Measurements from ENCODE around the gene HEATR1. TPM values are rescaled to one million over a fixed set of nuclear protein-coding genes. Genes with fewer than 3 reads are reported as not detected.

The HEATR1 gene
- total and polyA plus RNA-seq, 4 donors = 1.6 to 34.9 (median 16.4) TPM

- Histone ChIP-seq H3K27ac (ENCODE audit: low read depth in 1 of 2, low read length in 2 of 2) (no peak overlapping the region), H3K9me3 (ENCODE audit: control insufficient read depth, low read length) (no peaks in the 10 kb centered on the region), H3K27me3 (ENCODE audit: control insufficient read depth in 1 of 2, insufficient read depth in 2 of 2, low read length in 1 of 2) (no peaks in the 10 kb centered on the region), H3K4me3 (ENCODE audit: low read length in 2 of 2) (peak overlapping the region; percentile 61 to 86), H3K36me3 (ENCODE audit: control insufficient read depth in 1 of 2, insufficient read depth in 2 of 2, low read length in 1 of 2) (peaks cover 0 to 3% of the 10 kb centered on the region in 2 donors), H3K4me1 (ENCODE audit: control insufficient read depth in 1 of 2, insufficient read depth in 2 of 2, low read length in 2 of 2) (no peaks in the 10 kb centered on the region)
- ATAC-seq (ENCODE audit: low FRiP score) = no peak
- WGBS, 2 donors = 5 to 7% methylated on average over 3 of the region's 3 CpGs
- no peak for DNase-seq
- intact Hi-C loops (cut with DNase I) = no loop called here
These were observed 79.5 kb downstream of the HEATR1 start for GRCh38 chr1:236524895-236525184.

- 0% methylated on average over 32 of the region's 32 CpGs for WGBS, 2 donors
- peak overlapping the region; percentile 1 to 85 for H3K27ac ChIP-seq (ENCODE audit: low read depth in 1 of 2, low read length in 2 of 2)
- DNase-seq = peak; percentile 65 to 78
- no peaks in the 10 kb centered on the region for H3K9me3 ChIP-seq (ENCODE audit: control insufficient read depth, low read length)
- intact Hi-C loops (cut with DNase I) = no loop called here
- H3K27me3 ChIP-seq (ENCODE audit: control insufficient read depth in 1 of 2, insufficient read depth in 2 of 2, low read length in 1 of 2) = no peaks in the 10 kb centered on the region
- peak; percentile 86 for ATAC-seq (ENCODE audit: low FRiP score)
- peak overlapping the region; percentile 61 to 86 for H3K4me3 ChIP-seq (ENCODE audit: low read length in 2 of 2)
- no peaks in the 10 kb centered on the region for H3K4me1 ChIP-seq (ENCODE audit: control insufficient read depth in 1 of 2, insufficient read depth in 2 of 2, low read length in 2 of 2)
- peaks cover 0 to 3% of the 10 kb centered on the region in 2 donors for H3K36me3 ChIP-seq (ENCODE audit: control insufficient read depth in 1 of 2, insufficient read depth in 2 of 2, low read length in 1 of 2)
These were observed 80.0 kb downstream of the HEATR1 start for GRCh38 chr1:236524142-236524894.

DNA sequence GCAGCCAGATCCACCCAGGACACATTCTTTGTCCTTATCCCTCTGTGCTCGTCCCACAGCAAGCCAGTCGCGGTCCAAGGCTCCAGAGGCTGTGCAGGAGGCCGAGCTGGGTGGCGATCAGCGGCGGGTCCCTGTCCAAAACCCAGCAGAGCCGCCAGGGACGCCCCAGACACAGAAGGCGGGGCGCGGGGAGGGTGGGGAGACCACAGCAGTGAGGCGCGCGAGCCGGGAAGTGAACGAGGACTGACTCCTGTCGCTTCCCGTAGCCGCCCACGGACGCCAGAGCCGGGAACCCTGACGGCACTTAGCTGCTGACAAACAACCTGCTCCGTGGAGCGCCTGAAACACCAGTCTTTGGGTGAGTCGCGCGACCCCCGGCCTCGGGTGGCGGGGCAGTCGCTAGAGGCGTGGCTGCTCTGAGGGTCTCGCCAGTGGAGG, 80.6 kb downstream of the HEATR1 start, which contains the start of gene LGALS8:
LGALS8 (plus strand) TSS at position 279 of the 438 bp plus-strand sequence. CDS start 2,089 bp downstream, outside the sequence.
- H3K4me3 ChIP-seq (ENCODE audit: low read length in 2 of 2) = peak within 1 kb of the TSS; percentile 61 to 86
- WGBS, 2 donors = 0% methylated on average over 35 of the region's 35 CpGs
- intact Hi-C loops (cut with DNase I) = no loop called here
- peaks cover 0 to 3% of the 10 kb centered on the region in 2 donors for H3K36me3 ChIP-seq (ENCODE audit: control insufficient read depth in 1 of 2, insufficient read depth in 2 of 2, low read length in 1 of 2)
- DNase-seq (peak; percentile 95 to 97), ATAC-seq (ENCODE audit: low FRiP score) (peak; percentile 97)
- H3K4me1 ChIP-seq (ENCODE audit: control insufficient read depth in 1 of 2, insufficient read depth in 2 of 2, low read length in 2 of 2) = no peaks in the 10 kb centered on the region
- H3K9me3 ChIP-seq (ENCODE audit: control insufficient read depth, low read length) = no peaks in the 10 kb centered on the region
- H3K27ac ChIP-seq (ENCODE audit: low read depth in 1 of 2, low read length in 2 of 2) = peak within 1 kb of the TSS; percentile 1 to 85
- no peaks in the 10 kb centered on the region for H3K27me3 ChIP-seq (ENCODE audit: control insufficient read depth in 1 of 2, insufficient read depth in 2 of 2, low read length in 1 of 2)

- intact Hi-C loops (cut with DNase I) = no loop called here
- H3K36me3 ChIP-seq (ENCODE audit: control insufficient read depth in 1 of 2, insufficient read depth in 2 of 2, low read length in 1 of 2) = peaks cover 0 to 3% of the 10 kb centered on the region in 2 donors
- H3K4me1 ChIP-seq (ENCODE audit: control insufficient read depth in 1 of 2, insufficient read depth in 2 of 2, low read length in 2 of 2) = no peaks in the 10 kb centered on the region
- no peaks in the 10 kb centered on the region for H3K9me3 ChIP-seq (ENCODE audit: control insufficient read depth, low read length)
- WGBS, 2 donors = 11 to 17% methylated on average over 26 of the region's 26 CpGs
- DNase-seq (peak in 1 of 2 donors; percentile 65), ATAC-seq (ENCODE audit: low FRiP score) (peak; percentile 74)
- no peaks in the 10 kb centered on the region for H3K27me3 ChIP-seq (ENCODE audit: control insufficient read depth in 1 of 2, insufficient read depth in 2 of 2, low read length in 1 of 2)
- peak overlapping the region; percentile 61 to 86 for H3K4me3 ChIP-seq (ENCODE audit: low read length in 2 of 2)
- H3K27ac ChIP-seq (ENCODE audit: low read depth in 1 of 2, low read length in 2 of 2) = peak overlapping the region in 1 of 2 donors; percentile 74
These were observed 81.2 kb downstream of the HEATR1 start for GRCh38 chr1:236522937-236523703.

DNA sequence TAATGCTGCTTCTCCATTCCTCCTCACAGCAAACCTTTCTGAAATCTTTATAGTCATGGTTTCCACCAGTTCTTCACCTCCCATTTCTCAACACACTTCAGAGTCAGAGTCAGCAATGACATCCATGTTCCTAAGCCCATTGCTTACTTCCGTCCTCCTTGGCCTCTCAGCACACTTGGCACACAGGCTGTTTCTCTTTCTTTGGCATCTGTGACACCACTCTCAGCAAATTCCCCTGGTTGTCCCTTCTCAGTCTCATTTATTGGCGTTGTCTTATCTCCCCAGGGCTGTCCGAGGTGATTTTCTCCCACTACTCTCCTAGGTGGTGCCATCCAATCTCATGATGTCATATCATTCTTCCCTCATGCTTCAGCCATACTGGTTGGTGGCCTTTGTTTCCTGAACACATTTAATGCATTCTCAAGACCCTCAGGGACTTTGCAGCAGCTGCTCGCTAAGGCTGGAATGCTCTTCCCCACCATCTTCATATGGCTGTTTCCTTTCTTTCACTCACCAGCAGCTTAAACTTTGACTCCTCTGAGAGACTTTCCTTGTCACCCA, 83.8 kb downstream of the HEATR1 start:
- no peak for ATAC-seq (ENCODE audit: low FRiP score)
- DNase-seq = no peak
- Histone ChIP-seq H3K27ac (ENCODE audit: low read depth in 1 of 2, low read length in 2 of 2) (peak overlapping the region in 1 of 2 donors; percentile 15), H3K4me1 (ENCODE audit: control insufficient read depth in 1 of 2, insufficient read depth in 2 of 2, low read length in 2 of 2) (peaks cover 0 to 2% of the 10 kb centered on the region in 2 donors), H3K9me3 (ENCODE audit: control insufficient read depth, low read length) (no peaks in the 10 kb centered on the region), H3K36me3 (ENCODE audit: control insufficient read depth in 1 of 2, insufficient read depth in 2 of 2, low read length in 1 of 2) (no peaks in the 10 kb centered on the region), H3K4me3 (ENCODE audit: low read length in 2 of 2) (no peak overlapping the region), H3K27me3 (ENCODE audit: control insufficient read depth in 1 of 2, insufficient read depth in 2 of 2, low read length in 1 of 2) (no peaks in the 10 kb centered on the region)
- intact Hi-C loops (cut with DNase I) = no loop called here
- 47% methylated on average over 4 of the region's 4 CpGs for WGBS, 2 donors

DNA sequence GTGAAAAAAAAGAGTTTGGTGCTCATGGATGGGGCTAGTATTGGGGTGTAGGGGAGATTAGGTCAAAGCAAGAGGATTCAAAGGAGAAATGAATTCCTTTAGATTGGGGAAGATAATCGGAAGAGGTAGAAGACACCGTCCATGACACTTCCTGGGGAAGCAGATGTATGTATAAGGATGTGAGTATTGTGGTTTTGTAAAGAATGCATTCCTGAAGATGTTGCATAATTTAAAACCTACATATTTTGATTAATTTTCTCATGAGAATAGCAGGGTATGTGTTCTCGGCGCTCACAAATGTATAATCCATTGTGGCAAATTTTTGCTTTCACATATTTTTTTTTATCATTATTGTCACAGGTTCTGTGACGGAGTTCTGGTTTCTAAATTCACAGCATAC, 86.0 kb downstream of the HEATR1 start:
- WGBS, 2 donors = 95 to 96% methylated on average over 5 of the region's 5 CpGs
- H3K27ac ChIP-seq (ENCODE audit: low read depth in 1 of 2, low read length in 2 of 2) = no peak overlapping the region
- no peak overlapping the region for H3K4me3 ChIP-seq (ENCODE audit: low read length in 2 of 2)
- intact Hi-C loops (cut with DNase I) = no loop called here
- no peaks in the 10 kb centered on the region for H3K27me3 ChIP-seq (ENCODE audit: control insufficient read depth in 1 of 2, insufficient read depth in 2 of 2, low read length in 1 of 2)
- no peaks in the 10 kb centered on the region for H3K9me3 ChIP-seq (ENCODE audit: control insufficient read depth, low read length)
- H3K36me3 ChIP-seq (ENCODE audit: control insufficient read depth in 1 of 2, insufficient read depth in 2 of 2, low read length in 1 of 2) = no peaks in the 10 kb centered on the region
- DNase-seq (no peak), ATAC-seq (ENCODE audit: low FRiP score) (no peak)
- peaks cover 0 to 2% of the 10 kb centered on the region in 2 donors for H3K4me1 ChIP-seq (ENCODE audit: control insufficient read depth in 1 of 2, insufficient read depth in 2 of 2, low read length in 2 of 2)

- Histone ChIP-seq H3K4me3 (ENCODE audit: low read length in 2 of 2) (no peak overlapping the region), H3K27ac (ENCODE audit: low read depth in 1 of 2, low read length in 2 of 2) (no peak overlapping the region), H3K36me3 (ENCODE audit: control insufficient read depth in 1 of 2, insufficient read depth in 2 of 2, low read length in 1 of 2) (no peaks in the 10 kb centered on the region), H3K27me3 (ENCODE audit: control insufficient read depth in 1 of 2, insufficient read depth in 2 of 2, low read length in 1 of 2) (no peaks in the 10 kb centered on the region), H3K9me3 (ENCODE audit: control insufficient read depth, low read length) (no peaks in the 10 kb centered on the region), H3K4me1 (ENCODE audit: control insufficient read depth in 1 of 2, insufficient read depth in 2 of 2, low read length in 2 of 2) (peaks cover 0 to 2% of the 10 kb centered on the region in 2 donors)
- intact Hi-C loops (cut with DNase I) = no loop called here
- ATAC-seq (ENCODE audit: low FRiP score) = no peak
- DNase-seq = no peak
- WGBS, 2 donors = 22 to 23% methylated on average over 8 of the region's 8 CpGs
These were observed 87.2 kb downstream of the HEATR1 start for GRCh38 chr1:236516929-236517704.

DNA sequence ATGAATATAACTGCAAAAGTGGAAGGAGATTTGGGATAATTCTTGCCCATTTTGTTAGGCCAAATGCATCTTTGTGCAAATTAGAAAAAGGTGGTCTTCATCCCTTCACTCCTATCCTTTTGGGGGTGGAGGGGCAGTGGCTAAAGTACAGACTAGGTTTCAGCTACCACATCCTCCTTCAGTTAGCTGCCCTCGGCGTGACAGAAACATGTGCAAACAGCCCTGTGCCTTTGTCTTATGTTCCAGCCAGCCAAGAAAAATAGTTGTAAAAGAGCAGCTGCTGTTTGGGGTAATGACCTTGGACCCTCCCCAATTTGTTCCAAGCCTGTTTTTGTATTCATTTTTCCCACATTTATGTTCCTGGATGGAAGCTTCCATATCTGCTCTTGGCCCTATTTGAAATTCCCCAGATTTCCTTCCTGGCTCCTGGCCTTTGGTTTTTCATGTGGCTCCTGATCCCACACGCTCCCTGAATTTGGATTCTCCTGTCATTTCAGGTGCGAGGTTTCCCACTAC, 88.8 kb downstream of the HEATR1 start:
- Histone ChIP-seq H3K27ac (ENCODE audit: low read depth in 1 of 2, low read length in 2 of 2) (peak overlapping the region; percentile 15 to 60), H3K9me3 (ENCODE audit: control insufficient read depth, low read length) (no peaks in the 10 kb centered on the region), H3K4me3 (ENCODE audit: low read length in 2 of 2) (no peak overlapping the region), H3K4me1 (ENCODE audit: control insufficient read depth in 1 of 2, insufficient read depth in 2 of 2, low read length in 2 of 2) (peaks cover 0 to 2% of the 10 kb centered on the region in 2 donors), H3K36me3 (ENCODE audit: control insufficient read depth in 1 of 2, insufficient read depth in 2 of 2, low read length in 1 of 2) (no peaks in the 10 kb centered on the region), H3K27me3 (ENCODE audit: control insufficient read depth in 1 of 2, insufficient read depth in 2 of 2, low read length in 1 of 2) (no peaks in the 10 kb centered on the region)
- ATAC-seq (ENCODE audit: low FRiP score) = no peak
- 14 to 17% methylated on average over 4 of the region's 4 CpGs for WGBS, 2 donors
- no peak for DNase-seq
- intact Hi-C loops (cut with DNase I) = no loop called here
